A549 (cell line): ENCODE data around the gene DLX6.

Experiments
- CHD2 ChIP-seq: fragments of 150-350 bp; IDR thresholded peaks from 2 replicates; pipeline ENCODE4 v1.6.1; 2014; ENCODE audit warnings: low read length; ENCODE audit not compliant: partially characterized antibody
- HOXB13 ChIP-seq: fragments of 250-450 bp; sonication (Bioruptor Pico); IDR thresholded peaks from 2 replicates; pipeline ENCODE4 v1.5.0; 2020; ENCODE audit warnings: low read depth, mild to moderate bottlenecking, moderate library complexity
- MAFK ChIP-seq: fragments of 450-650 bp; IDR thresholded peaks from 2 replicates; pipeline ENCODE4 v1.6.1; 2014; ENCODE audit not compliant: partially characterized antibody
- MYC ChIP-seq: IDR thresholded peaks from 2 replicates; pipeline ENCODE4 v1.6.1; 2012; ENCODE audit warnings: mild to moderate bottlenecking, inconsistent platforms, low read length, improper control_type of control experiment, borderline replicate concordance
- PHF8 ChIP-seq: fragments of 200-600 bp; sonication (generic); IDR thresholded peaks from 2 replicates; pipeline ENCODE4 v1.6.1; 2016; ENCODE audit warnings: low read depth, mild to moderate bottlenecking, antibody characterized with exemption, moderate library complexity, borderline replicate concordance
- POLR2A ChIP-seq: IDR thresholded peaks from 2 replicates; pipeline ENCODE4 v1.6.1; 2012; ENCODE audit warnings: mild to moderate bottlenecking, low read length
- RAD21 ChIP-seq, 2 experiments: fragments of >200 bp in 1 of 2; sonication (Bioruptor Twin) in 1 of 2; formaldehyde crosslinking in 1 of 2; IDR thresholded peaks in 1 of 2; conservative IDR thresholded peaks in 1 of 2; 2 replicates in 1 of 2; 3 replicates in 1 of 2; pipeline ENCODE4 v1.6.1; 2012 to 2018; ENCODE audit warnings: inconsistent platforms in 1 of 2
- SMC3 ChIP-seq: fragments of >200 bp; sonication (Bioruptor Twin); formaldehyde crosslinking; IDR thresholded peaks from 3 replicates; pipeline ENCODE4 v1.6.1; 2018; ENCODE audit warnings: inconsistent platforms
- SREBF2 ChIP-seq: fragments of 450-650 bp; IDR thresholded peaks from 2 replicates; pipeline ENCODE4 v1.6.1; 2014; ENCODE audit warnings: mild to moderate bottlenecking, moderate library complexity
- TF ChIP-seq, protein P1 (sequence below): fragments of 450-650 bp; IDR thresholded peaks from 2 replicates; pipeline ENCODE4 v1.6.1; 2014; ENCODE audit warnings: antibody characterized with exemption
- TF ChIP-seq, protein P2 (sequence below): fragments of >200 bp; sonication (Bioruptor Twin); formaldehyde crosslinking; IDR thresholded peaks from 3 replicates; pipeline ENCODE4 v1.5.1; 2016
- TF ChIP-seq, protein P3 (sequence below): IDR thresholded peaks from 2 replicates; pipeline ENCODE4 v1.6.1; 2012
- TF ChIP-seq, protein P4 (sequence below): fragments of 200-600 bp; sonication (generic); IDR thresholded peaks from 2 replicates; pipeline ENCODE4 v1.6.1; 2016; ENCODE audit warnings: antibody characterized with exemption, mild to moderate bottlenecking, moderate library complexity

DNA sequence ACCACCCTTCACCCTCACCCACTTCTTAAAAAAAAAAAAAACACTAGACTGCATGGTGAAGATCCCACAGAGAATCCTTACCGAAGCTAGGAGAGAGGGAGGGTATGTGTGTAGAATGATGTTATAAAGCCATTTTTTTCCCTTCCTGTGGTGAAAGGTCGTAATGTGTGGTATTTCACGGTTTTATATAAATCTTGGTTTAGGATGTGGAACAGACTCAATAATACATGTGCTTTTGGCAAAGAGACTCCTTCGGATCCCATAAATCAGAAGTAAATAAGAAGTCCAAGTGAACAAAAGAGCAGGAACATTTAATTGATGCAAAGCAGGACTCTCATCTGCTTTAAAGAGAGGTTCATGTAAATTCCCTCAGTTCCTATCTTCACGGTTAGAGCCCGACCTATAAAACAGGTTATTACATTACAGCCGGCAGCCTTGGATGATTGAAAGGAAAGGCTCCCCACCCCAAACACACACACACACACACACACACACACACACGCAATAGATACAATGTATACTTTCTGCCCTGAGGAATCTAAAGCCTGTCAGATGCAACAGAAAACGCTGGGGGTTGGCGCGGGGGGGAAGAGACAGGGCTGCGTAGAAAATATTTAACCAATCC lies 10.5 kb downstream of the DLX6 start:
- TF ChIP-seq, protein P1, sequence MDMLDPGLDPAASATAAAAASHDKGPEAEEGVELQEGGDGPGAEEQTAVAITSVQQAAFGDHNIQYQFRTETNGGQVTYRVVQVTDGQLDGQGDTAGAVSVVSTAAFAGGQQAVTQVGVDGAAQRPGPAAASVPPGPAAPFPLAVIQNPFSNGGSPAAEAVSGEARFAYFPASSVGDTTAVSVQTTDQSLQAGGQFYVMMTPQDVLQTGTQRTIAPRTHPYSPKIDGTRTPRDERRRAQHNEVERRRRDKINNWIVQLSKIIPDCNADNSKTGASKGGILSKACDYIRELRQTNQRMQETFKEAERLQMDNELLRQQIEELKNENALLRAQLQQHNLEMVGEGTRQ: no peak
- TF ChIP-seq, protein P2, sequence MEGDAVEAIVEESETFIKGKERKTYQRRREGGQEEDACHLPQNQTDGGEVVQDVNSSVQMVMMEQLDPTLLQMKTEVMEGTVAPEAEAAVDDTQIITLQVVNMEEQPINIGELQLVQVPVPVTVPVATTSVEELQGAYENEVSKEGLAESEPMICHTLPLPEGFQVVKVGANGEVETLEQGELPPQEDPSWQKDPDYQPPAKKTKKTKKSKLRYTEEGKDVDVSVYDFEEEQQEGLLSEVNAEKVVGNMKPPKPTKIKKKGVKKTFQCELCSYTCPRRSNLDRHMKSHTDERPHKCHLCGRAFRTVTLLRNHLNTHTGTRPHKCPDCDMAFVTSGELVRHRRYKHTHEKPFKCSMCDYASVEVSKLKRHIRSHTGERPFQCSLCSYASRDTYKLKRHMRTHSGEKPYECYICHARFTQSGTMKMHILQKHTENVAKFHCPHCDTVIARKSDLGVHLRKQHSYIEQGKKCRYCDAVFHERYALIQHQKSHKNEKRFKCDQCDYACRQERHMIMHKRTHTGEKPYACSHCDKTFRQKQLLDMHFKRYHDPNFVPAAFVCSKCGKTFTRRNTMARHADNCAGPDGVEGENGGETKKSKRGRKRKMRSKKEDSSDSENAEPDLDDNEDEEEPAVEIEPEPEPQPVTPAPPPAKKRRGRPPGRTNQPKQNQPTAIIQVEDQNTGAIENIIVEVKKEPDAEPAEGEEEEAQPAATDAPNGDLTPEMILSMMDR: no peak
- no peak for TF ChIP-seq CHD2
- TF ChIP-seq, protein P3, sequence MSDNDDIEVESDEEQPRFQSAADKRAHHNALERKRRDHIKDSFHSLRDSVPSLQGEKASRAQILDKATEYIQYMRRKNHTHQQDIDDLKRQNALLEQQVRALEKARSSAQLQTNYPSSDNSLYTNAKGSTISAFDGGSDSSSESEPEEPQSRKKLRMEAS: no peak
- no peak for TF ChIP-seq RAD21 (conservative IDR thresholded peaks at IDR 0.05 in 1 of 2, IDR thresholded peaks at IDR 0.05 in 1 of 2)
- TF ChIP-seq HOXB13 (CRISPR knock-in tag): no peak
- TF ChIP-seq PHF8: no peak
- no peak for TF ChIP-seq SREBF2
- no peak for TF ChIP-seq MYC
- TF ChIP-seq POLR2A: no peak
- TF ChIP-seq, protein P4, sequence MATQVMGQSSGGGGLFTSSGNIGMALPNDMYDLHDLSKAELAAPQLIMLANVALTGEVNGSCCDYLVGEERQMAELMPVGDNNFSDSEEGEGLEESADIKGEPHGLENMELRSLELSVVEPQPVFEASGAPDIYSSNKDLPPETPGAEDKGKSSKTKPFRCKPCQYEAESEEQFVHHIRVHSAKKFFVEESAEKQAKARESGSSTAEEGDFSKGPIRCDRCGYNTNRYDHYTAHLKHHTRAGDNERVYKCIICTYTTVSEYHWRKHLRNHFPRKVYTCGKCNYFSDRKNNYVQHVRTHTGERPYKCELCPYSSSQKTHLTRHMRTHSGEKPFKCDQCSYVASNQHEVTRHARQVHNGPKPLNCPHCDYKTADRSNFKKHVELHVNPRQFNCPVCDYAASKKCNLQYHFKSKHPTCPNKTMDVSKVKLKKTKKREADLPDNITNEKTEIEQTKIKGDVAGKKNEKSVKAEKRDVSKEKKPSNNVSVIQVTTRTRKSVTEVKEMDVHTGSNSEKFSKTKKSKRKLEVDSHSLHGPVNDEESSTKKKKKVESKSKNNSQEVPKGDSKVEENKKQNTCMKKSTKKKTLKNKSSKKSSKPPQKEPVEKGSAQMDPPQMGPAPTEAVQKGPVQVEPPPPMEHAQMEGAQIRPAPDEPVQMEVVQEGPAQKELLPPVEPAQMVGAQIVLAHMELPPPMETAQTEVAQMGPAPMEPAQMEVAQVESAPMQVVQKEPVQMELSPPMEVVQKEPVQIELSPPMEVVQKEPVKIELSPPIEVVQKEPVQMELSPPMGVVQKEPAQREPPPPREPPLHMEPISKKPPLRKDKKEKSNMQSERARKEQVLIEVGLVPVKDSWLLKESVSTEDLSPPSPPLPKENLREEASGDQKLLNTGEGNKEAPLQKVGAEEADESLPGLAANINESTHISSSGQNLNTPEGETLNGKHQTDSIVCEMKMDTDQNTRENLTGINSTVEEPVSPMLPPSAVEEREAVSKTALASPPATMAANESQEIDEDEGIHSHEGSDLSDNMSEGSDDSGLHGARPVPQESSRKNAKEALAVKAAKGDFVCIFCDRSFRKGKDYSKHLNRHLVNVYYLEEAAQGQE: no peak
- TF ChIP-seq MAFK: no peak
- no peak for TF ChIP-seq SMC3
